Karpas-422 (cell line): ENCODE data around the gene S100A4. TPM values are rescaled to one million over a fixed set of nuclear protein-coding genes. Genes with fewer than 3 reads are reported as not detected.
A peak's percentile ranks its signal among the peaks of the same experiment; 100 is the strongest.

Source experiments
- DNase-seq: peaks from one replicate; pipeline ENCODE4 v3.0.0-alpha.2; 2015
- H2AFZ ChIP-seq: fragments of 200-600 bp; sonication (generic); 2 replicates; pipeline ENCODE4 v1.6.1; 2014; ENCODE audit warnings: antibody characterized with exemption, low read length, mixed read lengths
- H3K27ac ChIP-seq: fragments of 200-600 bp; sonication (generic); 2 replicates; pipeline ENCODE4 v1.5.1; 2014; ENCODE audit warnings: mild to moderate bottlenecking, low read length, moderate library complexity
- H3K27me3 ChIP-seq: fragments of 200-600 bp; sonication (generic); 2 replicates; pipeline ENCODE4 v1.6.1; 2014; ENCODE audit warnings: low read length, mixed read lengths
- H3K36me3 ChIP-seq: fragments of 200-600 bp; sonication (generic); 2 replicates; pipeline ENCODE4 v1.6.1; 2014; ENCODE audit warnings: low read length, mixed read lengths; ENCODE audit not compliant: insufficient read depth
- H3K4me1 ChIP-seq: fragments of 200-600 bp; sonication (generic); 2 replicates; pipeline ENCODE4 v1.6.1; 2014; ENCODE audit warnings: mild to moderate bottlenecking, low read length, mixed read lengths
- H3K4me2 ChIP-seq: fragments of 200-600 bp; sonication (generic); 2 replicates; pipeline ENCODE4 v1.6.1; 2014; ENCODE audit warnings: low read length, low read depth, mild to moderate bottlenecking; ENCODE audit not compliant: poor library complexity, severe bottlenecking
- H3K4me3 ChIP-seq: fragments of 200-600 bp; sonication (generic); 2 replicates; pipeline ENCODE4 v1.5.1; 2014; ENCODE audit warnings: mild to moderate bottlenecking, antibody characterized with exemption, low read length, mixed read lengths
- H3K79me2 ChIP-seq: fragments of 200-600 bp; sonication (generic); 2 replicates; pipeline ENCODE4 v1.6.1; 2014; ENCODE audit warnings: mild to moderate bottlenecking, low read length, mixed read lengths
- H3K9ac ChIP-seq: fragments of 200-600 bp; sonication (generic); 2 replicates; pipeline ENCODE4 v1.6.0; 2014; ENCODE audit warnings: low read length
- H3K9me2 ChIP-seq: fragments of 200-600 bp; sonication (generic), shearing (Covaris generic); replicated peaks from 2 replicates; pipeline ENCODE4 v1.6.0; 2014; ENCODE audit warnings: mild to moderate bottlenecking, low read length, moderate library complexity; ENCODE audit not compliant: insufficient read depth
- H3K9me3 ChIP-seq: fragments of 300-700, 200-600 bp; sonication (generic); 2 replicates; pipeline ENCODE4 v1.6.1; 2014; ENCODE audit warnings: low read length, mixed read lengths
- H4K20me1 ChIP-seq: fragments of 200-600 bp; sonication (generic); 2 replicates; pipeline ENCODE4 v1.6.1; 2014; ENCODE audit warnings: mild to moderate bottlenecking, antibody characterized with exemption, low read length, low read depth; ENCODE audit not compliant: insufficient read depth
- total RNA-seq: library from RNA; depleted of rRNA; stranded (reverse); fragments of >200 nt; shearing (Covaris generic); gene quantifications from 2 replicates; pipeline ENCODE4 v1.2.3, GENCODE V29; 2014; ENCODE audit warnings: low replicate concordance

S100A4 gene
- total RNA-seq, 1 experiment from 2014 or later: not detected

DNA sequence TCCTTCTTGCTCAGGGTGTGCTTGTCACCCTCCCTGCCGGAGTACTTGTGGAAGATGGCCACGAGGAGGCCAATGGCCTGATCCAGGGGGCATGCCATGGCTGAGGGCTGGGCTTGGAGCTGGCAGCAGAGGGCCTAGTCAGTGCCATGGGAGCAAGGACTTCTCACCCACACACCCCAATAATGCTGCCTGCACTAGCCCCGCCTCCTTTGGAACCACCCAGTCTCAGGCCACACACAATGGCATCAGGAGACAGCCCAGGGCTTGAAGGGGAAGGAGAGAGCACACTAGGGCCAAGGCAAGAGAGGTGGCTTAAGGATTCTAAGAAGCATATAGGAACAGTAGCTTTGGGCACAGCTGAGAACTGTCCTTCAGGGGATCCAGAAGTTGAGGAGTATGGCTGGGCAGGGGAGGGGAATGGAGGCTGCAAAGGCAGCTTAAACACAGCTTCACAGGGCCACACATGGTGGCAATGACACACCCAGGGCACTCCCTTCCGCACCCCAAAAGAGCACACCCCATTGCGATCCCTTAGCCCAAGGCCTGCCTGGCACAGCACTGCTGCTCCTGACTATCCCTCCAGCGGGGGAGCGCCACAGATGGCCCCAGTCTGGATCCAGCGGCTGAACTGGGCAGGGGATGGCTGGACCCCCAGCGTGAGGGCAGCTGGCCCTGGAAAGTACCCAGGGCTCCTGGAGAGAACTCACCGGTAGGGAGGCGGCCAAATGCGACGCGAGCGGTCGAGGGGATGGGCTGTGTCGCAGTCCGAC, 10.2 kb downstream of the S100A4 start, which contains the start of gene S100A6:
Gene S100A6 (minus strand): TSS at position 750 of the 770 bp plus-strand sequence. CDS start 652 bp downstream, at position 98.
- Histone ChIP-seq H3K4me3 (peak within 1 kb of the TSS; percentile 73), H2AFZ (peak within 1 kb of the TSS; percentile 93), H3K36me3 (no peaks in the 10 kb centered on the region), H4K20me1 (no peaks in the 10 kb centered on the region), H3K27ac (no peak within 1 kb of the TSS), H3K9ac (peak within 1 kb of the TSS; percentile 75), H3K4me2 (peak within 1 kb of the TSS; percentile 60), H3K4me1 (peaks cover 19% of the 10 kb centered on the region), H3K27me3 (no peaks in the 10 kb centered on the region), H3K9me2 (no peaks in the 10 kb centered on the region), H3K9me3 (no peaks in the 10 kb centered on the region), H3K79me2 (no peaks in the 10 kb centered on the region)
- peak; percentile 55 for DNase-seq

DNA sequence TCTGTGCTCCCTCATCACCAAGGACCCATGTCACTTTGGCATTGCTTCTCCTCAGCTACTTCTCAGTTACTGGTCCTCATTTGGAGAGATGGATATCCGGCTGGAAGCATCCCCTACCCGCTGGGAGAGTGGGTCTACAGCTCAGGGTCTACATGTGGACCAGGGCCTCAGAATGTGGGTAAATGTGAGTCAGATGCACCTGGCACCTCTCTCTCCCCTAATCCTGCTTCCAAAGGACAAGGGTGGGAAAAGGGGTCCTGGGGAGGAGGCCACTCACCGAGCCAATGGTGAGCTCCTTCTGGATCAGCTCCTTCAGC, 10.7 kb downstream of the S100A4 start:
- no peaks in the 10 kb centered on the region for H4K20me1 ChIP-seq
- H3K9me3 ChIP-seq: no peaks in the 10 kb centered on the region
- no peaks in the 10 kb centered on the region for H3K79me2 ChIP-seq
- peaks cover 19% of the 10 kb centered on the region for H3K4me1 ChIP-seq
- DNase-seq: no peak
- no peak overlapping the region for H2AFZ ChIP-seq
- no peaks in the 10 kb centered on the region for H3K36me3 ChIP-seq
- H3K27ac ChIP-seq: no peak overlapping the region
- H3K9me2 ChIP-seq: no peaks in the 10 kb centered on the region
- H3K4me2 ChIP-seq: peak overlapping the region; percentile 46
- peak overlapping the region; percentile 75 for H3K9ac ChIP-seq
- peak overlapping the region; percentile 73; the same call in 1 of the 2 replicates for H3K4me3 ChIP-seq
- H3K27me3 ChIP-seq: no peaks in the 10 kb centered on the region

DNA sequence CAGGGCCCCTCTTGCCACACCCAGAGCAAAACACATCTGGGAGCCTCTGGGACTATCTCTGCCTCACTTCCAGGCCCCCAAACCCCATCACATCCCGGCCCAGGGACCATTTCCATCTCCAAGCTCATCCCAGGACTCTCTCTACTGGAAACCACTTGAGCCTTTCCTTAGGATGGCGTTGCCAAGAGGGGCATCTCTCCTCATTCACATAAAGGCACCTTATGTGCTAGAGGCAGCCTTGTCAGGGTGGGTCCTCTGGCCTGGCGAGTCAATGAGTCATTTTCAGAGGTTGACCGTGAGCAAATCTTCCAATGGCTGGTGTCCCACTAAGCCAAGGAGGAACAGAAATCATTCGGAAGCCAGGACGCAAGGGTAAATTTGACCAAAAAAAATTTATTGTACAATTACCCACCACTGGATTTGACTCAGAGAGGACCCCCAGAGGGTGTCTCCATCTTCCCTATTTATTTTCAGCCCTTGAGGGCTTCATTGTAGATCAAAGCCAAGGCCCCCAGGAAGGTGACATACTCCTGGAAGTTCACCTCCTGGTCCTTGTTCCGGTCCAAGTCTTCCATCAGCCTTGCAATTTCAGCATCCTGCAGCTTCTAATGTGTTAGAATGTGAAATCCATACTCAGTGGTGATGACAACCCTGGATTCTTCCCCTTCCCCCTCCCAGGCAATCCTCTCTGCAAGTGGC, 11.2 kb downstream of the S100A4 start:
- DNase-seq: no peak
- H3K4me2 ChIP-seq: peak overlapping the region; percentile 46

DNA sequence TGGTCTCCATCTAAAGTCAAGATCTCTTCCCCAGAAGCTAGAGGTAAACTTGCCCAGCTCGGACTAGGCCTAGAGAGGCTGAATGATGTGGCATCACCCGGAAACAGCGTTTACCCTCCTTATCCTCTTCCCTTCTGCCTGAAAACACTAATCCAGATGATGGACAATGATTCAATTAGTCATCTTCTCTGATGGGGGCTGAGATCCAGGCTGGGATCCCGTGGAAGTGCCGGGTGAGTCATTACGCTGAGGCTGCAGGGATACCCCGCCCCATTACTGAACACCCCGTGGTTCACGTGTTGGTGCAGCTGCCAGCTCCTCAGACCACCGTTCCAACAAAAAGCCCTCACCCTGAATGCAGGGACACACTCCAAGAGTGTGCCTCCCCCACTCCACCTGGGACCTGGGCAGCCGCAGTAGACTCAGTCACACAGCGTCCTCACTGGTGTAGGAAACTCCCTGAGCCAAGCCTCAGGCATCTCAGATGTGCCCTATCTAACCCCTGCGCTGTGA, 11.9 kb downstream of the S100A4 start:
- no peaks in the 10 kb centered on the region for H3K9me3 ChIP-seq
- no peak for DNase-seq
- H3K4me2 ChIP-seq: no peak overlapping the region
- H3K36me3 ChIP-seq: no peaks in the 10 kb centered on the region
- no peak overlapping the region for H3K27ac ChIP-seq
- H3K79me2 ChIP-seq: no peaks in the 10 kb centered on the region
- no peak overlapping the region for H2AFZ ChIP-seq
- H4K20me1 ChIP-seq: no peaks in the 10 kb centered on the region
- no peak overlapping the region for H3K9ac ChIP-seq
- H3K4me3 ChIP-seq: no peak overlapping the region
- no peaks in the 10 kb centered on the region for H3K27me3 ChIP-seq
- H3K4me1 ChIP-seq: peaks cover 21% of the 10 kb centered on the region
- no peaks in the 10 kb centered on the region for H3K9me2 ChIP-seq

More for the DNA sequence above, 11.2 kb downstream of the S100A4 start:
- Histone ChIP-seq H4K20me1 (no peaks in the 10 kb centered on the region), H3K4me3 (peak overlapping the region; percentile 73; the same call in 1 of the 2 replicates), H3K9me3 (no peaks in the 10 kb centered on the region), H3K9ac (peak overlapping the region; percentile 75; the same call in 1 of the 2 replicates), H2AFZ (no peak overlapping the region), H3K9me2 (no peaks in the 10 kb centered on the region), H3K79me2 (no peaks in the 10 kb centered on the region), H3K27ac (no peak overlapping the region), H3K4me1 (peaks cover 19% of the 10 kb centered on the region), H3K36me3 (no peaks in the 10 kb centered on the region), H3K27me3 (no peaks in the 10 kb centered on the region)

DNA sequence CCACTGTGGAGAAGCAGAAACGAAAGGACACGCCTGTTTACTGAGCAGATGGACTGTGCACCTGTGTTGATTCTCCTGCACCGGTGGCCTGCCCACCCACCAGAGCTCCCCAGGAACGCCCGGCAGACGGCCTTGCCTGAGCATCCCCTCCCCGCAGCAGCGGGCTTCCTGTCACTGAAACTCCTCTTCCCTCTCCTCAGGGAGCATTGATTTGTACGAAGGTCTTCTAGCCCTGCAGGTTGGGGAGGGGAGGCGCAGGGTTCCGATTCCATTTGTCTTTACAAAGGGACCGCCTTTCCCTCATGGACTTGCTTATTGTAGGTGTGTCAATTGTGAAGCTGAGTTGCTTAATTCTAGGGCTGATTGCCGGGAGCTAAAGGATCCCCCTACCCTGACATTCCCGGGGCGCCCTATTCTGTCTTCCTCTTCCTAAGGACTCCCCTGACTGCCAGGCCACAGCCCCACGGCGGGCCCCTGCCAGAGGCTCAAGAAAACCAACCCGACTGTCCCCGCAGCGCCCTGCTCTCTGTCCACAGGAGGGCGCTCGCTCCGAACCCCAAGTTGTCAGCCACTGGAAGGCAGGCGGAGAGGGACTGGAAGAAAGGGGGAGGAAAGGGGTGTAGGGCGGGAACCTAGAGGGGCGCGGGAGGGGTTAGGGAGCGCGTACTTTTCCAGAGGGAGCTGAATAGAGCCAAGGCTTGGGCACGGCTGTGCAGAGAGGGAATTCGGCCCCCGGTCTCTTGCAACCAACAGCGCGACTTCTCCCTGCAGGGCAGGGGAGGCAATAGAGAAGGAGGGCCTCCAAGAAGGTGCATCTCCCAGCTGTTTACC, 12.6 kb downstream of the S100A4 start:
- Histone ChIP-seq H3K36me3 (no peaks in the 10 kb centered on the region), H3K9ac (no peak overlapping the region), H3K27me3 (no peaks in the 10 kb centered on the region), H2AFZ (no peak overlapping the region), H3K79me2 (no peaks in the 10 kb centered on the region), H4K20me1 (no peaks in the 10 kb centered on the region), H3K4me1 (peaks cover 19% of the 10 kb centered on the region), H3K27ac (no peak overlapping the region), H3K4me2 (no peak overlapping the region), H3K4me3 (no peak overlapping the region), H3K9me3 (no peaks in the 10 kb centered on the region), H3K9me2 (no peaks in the 10 kb centered on the region)
- peak; percentile 88 for DNase-seq

DNA sequence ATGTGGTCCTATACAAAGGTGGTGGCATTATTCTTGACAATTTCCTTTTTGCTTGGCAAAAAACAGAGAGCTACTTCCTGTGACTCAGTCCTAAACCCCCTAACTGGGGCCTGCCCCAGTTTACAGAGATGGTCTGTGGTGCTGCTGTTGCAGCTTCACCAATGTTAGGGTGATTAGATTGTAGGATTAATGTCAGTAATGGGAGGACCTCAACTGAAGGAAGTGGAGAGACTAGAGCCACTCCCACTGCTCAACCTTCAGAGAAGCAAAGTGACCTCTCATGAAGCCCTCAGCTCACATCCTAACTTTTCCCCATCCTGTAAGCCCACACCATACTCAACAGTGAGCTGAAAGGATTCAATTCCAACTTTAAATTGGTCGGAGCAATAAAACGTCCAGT, 13.4 kb downstream of the S100A4 start:
- no peaks in the 10 kb centered on the region for H3K79me2 ChIP-seq
- no peak overlapping the region for H3K9ac ChIP-seq
- H3K9me2 ChIP-seq: no peaks in the 10 kb centered on the region
- peaks cover 19% of the 10 kb centered on the region for H3K4me1 ChIP-seq
- no peak overlapping the region for H2AFZ ChIP-seq
- H3K4me3 ChIP-seq: no peak overlapping the region
- H3K27ac ChIP-seq: no peak overlapping the region
- no peaks in the 10 kb centered on the region for H4K20me1 ChIP-seq
- H3K9me3 ChIP-seq: no peaks in the 10 kb centered on the region
- DNase-seq: no peak
- no peaks in the 10 kb centered on the region for H3K27me3 ChIP-seq
- no peak overlapping the region for H3K4me2 ChIP-seq
- no peaks in the 10 kb centered on the region for H3K36me3 ChIP-seq

DNA sequence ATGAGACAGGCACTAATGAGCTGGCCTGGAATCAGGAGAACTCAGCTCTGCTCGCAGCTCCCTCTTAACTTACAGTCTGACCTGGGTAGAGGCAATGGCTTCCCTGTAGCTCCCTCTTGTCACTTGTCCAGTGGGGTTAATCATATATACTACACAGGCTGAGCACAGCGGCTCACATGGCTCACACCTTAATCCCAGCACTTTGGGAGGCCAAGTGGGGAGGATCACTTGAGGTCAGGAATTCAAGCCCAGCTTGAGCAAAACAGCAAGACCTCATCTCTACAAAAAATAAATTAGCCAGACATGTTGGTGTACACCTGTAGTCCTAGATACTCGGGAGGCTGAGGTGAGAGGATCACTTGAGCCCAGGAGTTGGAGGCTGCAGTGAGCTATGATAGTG, 14.0 kb downstream of the S100A4 start:
- Histone ChIP-seq H3K36me3 (no peaks in the 10 kb centered on the region), H3K79me2 (no peaks in the 10 kb centered on the region), H3K4me2 (no peak overlapping the region), H3K27me3 (no peaks in the 10 kb centered on the region), H3K9ac (no peak overlapping the region), H3K9me2 (no peaks in the 10 kb centered on the region), H2AFZ (no peak overlapping the region), H3K4me3 (no peak overlapping the region), H3K4me1 (peaks cover 19% of the 10 kb centered on the region), H3K9me3 (no peaks in the 10 kb centered on the region), H4K20me1 (no peaks in the 10 kb centered on the region), H3K27ac (no peak overlapping the region)
- DNase-seq: no peak

DNA sequence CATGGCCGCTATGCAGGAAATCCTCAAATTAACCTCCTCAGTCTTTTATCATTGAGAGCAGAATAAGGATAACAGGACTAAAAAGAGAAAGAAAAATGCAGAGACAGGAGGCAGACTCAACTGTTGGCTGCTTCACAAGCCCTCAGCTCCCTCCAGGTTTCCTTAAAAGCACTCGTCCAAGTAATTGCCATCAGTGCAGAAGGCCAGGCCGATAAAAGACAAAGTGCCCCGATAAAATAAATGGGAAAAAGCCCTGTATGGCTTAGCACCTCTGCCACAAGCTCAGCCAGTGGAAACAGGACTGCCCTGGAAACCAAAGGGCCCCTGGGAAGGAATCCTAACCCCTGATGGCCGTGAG, 17.9 kb downstream of the S100A4 start:
- Histone ChIP-seq H3K9me3 (no peaks in the 10 kb centered on the region), H3K79me2 (no peaks in the 10 kb centered on the region), H3K4me1 (peaks cover 6% of the 10 kb centered on the region), H3K27me3 (no peaks in the 10 kb centered on the region), H3K4me2 (no peak overlapping the region), H3K27ac (no peak overlapping the region), H4K20me1 (no peaks in the 10 kb centered on the region), H3K36me3 (no peaks in the 10 kb centered on the region), H3K9ac (no peak overlapping the region), H2AFZ (no peak overlapping the region), H3K9me2 (no peaks in the 10 kb centered on the region), H3K4me3 (no peak overlapping the region)
- no peak for DNase-seq
